NCI-H2107 treated with DMSO at 0.1 percent for 48 hours (cell line): ENCODE results near the gene SYNJ1.
"Not testable (repeated sequence)": the region's sequence is repeated elsewhere in the genome, so short reads cannot be mapped to it uniquely, and the experiment has no call there.

Experiments used
- DNase-seq: peaks from one replicate; lab custom pipeline; 2025; ENCODE audit not compliant: unreplicated experiment; lab: John Stamatoyannopoulos, UW

SYNJ1 gene, protein sequence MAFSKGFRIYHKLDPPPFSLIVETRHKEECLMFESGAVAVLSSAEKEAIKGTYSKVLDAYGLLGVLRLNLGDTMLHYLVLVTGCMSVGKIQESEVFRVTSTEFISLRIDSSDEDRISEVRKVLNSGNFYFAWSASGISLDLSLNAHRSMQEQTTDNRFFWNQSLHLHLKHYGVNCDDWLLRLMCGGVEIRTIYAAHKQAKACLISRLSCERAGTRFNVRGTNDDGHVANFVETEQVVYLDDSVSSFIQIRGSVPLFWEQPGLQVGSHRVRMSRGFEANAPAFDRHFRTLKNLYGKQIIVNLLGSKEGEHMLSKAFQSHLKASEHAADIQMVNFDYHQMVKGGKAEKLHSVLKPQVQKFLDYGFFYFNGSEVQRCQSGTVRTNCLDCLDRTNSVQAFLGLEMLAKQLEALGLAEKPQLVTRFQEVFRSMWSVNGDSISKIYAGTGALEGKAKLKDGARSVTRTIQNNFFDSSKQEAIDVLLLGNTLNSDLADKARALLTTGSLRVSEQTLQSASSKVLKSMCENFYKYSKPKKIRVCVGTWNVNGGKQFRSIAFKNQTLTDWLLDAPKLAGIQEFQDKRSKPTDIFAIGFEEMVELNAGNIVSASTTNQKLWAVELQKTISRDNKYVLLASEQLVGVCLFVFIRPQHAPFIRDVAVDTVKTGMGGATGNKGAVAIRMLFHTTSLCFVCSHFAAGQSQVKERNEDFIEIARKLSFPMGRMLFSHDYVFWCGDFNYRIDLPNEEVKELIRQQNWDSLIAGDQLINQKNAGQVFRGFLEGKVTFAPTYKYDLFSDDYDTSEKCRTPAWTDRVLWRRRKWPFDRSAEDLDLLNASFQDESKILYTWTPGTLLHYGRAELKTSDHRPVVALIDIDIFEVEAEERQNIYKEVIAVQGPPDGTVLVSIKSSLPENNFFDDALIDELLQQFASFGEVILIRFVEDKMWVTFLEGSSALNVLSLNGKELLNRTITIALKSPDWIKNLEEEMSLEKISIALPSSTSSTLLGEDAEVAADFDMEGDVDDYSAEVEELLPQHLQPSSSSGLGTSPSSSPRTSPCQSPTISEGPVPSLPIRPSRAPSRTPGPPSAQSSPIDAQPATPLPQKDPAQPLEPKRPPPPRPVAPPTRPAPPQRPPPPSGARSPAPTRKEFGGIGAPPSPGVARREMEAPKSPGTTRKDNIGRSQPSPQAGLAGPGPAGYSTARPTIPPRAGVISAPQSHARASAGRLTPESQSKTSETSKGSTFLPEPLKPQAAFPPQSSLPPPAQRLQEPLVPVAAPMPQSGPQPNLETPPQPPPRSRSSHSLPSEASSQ (N-terminal part only)

DNA sequence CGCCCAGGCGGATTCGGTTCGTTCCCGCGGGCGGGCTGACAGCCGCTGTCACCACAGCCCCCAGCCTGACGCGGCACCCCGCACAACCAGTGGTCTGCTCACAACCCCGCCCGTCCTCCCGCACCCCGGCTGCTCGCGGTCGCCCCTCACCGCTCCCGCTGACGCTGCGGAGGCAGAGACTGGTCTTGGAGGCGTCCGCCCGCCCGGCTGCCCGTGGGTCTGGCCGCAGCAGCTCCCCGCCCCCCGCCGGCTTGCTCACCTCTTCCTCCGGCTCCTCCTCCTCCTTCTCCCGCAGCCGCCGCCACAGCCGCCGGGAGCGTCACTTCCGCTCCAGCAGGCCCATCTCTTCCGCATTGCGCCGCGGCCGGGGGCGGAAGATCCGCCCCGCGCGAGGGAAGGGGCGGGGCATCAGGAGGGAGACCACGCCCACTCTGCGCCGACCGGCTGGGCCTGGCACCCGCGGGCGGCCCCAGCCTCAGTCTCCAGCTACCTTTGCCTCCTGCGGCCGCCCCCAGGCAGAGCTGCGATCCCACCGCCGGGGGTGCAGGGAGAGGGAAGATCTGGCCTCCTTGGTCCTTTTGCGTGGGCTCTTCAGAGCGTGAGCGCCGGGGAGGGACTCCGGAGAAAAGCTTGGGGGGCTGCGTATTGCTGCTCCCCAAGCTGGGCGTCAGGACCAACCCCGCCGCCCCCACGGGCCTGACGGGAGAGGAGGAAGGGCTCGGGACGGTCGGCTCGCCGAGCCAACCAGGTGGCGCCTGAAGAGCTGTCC lies at the start of gene SYNJ1:
SYNJ1 (minus strand) TSS at position 327 of the 769 bp plus-strand sequence. CDS start 1,118 bp downstream, outside the sequence.
- DNase-seq: peak; percentile 84

DNA sequence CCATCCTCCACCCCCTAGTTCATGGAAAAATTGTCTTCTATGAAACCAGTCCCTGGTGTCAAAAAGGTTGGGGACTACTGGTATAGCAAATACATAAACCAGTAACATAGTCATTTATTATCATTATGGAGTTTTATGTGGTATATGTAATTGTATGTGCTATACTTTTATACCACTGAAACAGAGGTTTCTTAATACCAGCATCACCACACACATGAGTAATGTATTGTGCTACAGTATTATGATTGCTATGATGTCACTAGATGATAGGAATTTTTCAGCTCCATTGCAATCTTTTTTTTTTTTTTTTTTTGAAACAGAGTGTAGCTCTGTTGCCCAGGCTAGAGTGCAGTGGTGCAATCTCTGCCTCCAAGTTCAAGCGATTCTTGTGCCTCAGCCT lies 49.5 kb upstream of the SYNJ1 start:
- DNase-seq: no peak

- no peak for DNase-seq
Measured at GRCh38 chr21:32776743-32777142, 48.9 kb upstream of the SYNJ1 start.

- not testable (repeated sequence) for DNase-seq
Measured at GRCh38 chr21:32773048-32773344, 45.2 kb upstream of the SYNJ1 start.

- peak; percentile 45 for DNase-seq
Measured at GRCh38 chr21:32772281-32773047, 44.7 kb upstream of the SYNJ1 start.

DNA sequence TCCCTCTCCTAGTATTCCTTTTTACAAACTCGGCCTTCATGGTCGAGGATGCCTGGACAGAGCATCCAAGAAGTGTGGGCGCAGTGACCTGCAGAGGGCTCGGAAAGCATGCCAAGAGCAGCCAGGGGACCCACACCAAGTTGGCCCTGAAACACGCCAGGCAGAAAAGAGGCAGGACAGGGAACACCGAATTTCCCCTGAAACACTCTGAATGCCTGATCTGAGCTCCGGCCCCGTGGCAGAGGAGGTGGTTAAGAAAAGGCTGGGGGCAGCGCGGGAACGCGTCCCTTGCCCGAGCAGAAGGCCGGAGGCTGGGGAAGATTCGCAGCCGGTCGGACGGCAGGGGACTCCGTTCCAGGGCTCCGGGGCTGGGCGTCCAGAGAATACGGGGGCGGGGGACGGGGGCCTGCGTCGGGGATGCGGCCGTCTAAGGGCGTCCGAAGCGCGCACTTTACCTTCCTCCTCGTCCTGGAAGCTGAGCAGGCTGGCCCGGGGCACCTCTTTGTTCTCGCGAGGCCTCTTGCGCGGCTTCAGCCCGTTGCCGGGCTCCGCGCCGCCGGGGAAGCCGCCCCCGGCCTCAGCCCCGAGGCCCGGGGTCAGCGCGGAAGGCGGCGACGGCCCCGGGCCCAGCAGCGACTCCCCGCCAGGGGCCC lies 43.2 kb upstream of the SYNJ1 start:
- DNase-seq: no peak

DNA sequence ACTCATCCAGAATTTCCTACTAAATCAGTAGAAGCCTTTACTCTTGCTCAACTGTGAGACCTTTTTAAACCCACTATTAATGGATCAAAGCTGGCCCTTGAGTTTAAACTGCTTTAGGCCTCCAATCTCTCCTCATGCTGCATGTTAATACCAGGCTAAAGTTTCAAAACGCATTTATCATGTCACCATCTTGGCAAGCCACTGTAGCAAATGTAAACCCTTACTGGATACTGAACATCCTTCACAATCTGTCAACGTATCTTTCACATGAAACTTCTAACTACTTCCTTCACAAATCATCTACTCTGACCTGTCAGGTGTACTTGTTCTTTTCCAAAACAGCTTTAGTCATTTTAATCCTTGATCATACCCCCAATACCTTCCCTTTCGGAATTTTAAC lies 40.7 kb upstream of the SYNJ1 start:
- DNase-seq: no peak

DNA sequence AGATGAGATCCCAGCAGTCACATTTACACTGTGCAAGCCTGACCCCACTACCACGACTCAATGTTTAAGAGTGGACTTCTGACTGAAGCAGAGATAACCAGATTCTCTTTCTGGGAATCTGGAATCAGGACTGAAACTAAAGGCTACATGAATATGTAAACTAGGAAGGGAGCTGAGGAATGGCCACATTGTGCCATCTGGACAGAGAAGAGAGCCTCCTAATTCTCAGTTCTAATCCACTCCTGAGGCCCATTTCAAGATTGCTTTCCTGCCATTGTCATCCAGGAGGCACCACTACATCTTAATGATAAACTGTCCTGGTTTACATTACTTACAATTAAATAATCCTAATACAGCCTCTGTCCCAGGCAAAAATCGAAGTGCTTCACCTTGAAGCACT lies 37.2 kb upstream of the SYNJ1 start:
- DNase-seq: no peak

- DNase-seq: no peak
Measured at GRCh38 chr21:32764186-32764585, 36.4 kb upstream of the SYNJ1 start.

- DNase-seq: no peak
Measured at GRCh38 chr21:32757804-32758203, 30.0 kb upstream of the SYNJ1 start.

- DNase-seq: no peak
Measured at GRCh38 chr21:32756096-32756495, 28.3 kb upstream of the SYNJ1 start.

DNA sequence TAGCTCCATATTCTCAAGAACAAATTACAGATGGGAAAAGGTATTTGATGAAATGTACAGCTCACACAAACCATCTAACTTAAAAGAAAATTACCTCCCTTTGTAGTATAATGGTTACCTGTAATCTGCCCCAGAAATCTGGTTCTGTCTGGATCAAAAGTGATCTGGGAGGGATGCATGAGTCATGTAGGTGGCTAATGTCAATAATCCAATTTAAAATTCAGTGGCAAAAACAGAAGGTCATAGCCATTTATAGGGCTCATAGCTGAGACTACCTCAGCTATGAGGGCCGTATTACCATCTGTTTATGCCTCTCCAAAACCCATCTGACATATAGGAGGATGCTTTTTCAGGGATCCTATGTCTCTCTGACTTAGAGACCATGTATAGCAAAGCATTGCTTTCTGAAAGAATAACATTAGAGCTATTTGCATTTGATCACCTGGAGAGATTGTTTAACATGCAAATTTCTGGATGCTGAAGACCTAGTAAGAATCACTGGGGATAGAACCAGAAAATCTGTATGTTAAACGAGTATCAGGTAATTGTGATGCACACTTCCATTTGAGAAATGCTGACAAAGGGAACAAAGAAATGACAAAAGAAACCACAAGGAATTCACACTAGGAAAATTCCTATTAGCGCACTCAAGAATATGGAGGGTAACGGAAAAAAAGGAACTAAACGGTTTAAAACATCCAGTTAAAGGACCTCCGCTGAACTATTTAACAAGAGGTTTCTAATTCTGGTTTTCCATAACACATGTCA lies 26.2 kb upstream of the SYNJ1 start:
- no peak for DNase-seq

- DNase-seq: no peak
Measured at GRCh38 chr21:32750405-32750804, 22.6 kb upstream of the SYNJ1 start.

- no peak for DNase-seq
Measured at GRCh38 chr21:32749662-32750061, 21.8 kb upstream of the SYNJ1 start.

GRCh38 chr21:32748529-32748928 lies 20.7 kb upstream of the SYNJ1 start:
- DNase-seq: no peak

DNA sequence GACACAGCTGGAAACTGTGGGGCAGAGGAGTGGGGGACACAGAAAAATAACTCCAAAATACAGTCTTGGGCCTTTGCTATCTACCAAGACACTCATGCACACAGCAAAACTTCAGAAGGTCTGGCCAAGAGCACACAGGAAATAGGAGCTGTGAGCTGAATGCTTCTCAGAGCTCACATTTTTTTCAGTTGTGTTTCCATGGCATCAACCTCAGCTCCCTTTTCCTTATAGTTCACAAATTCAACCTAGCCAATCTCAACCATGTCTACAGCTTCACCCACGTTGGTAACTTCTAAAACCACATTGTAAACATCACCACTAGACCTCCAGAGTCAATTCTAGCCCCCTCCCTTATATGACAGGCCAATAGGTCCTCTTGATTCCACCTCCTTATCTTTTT lies 19.6 kb upstream of the SYNJ1 start:
- no peak for DNase-seq

DNA sequence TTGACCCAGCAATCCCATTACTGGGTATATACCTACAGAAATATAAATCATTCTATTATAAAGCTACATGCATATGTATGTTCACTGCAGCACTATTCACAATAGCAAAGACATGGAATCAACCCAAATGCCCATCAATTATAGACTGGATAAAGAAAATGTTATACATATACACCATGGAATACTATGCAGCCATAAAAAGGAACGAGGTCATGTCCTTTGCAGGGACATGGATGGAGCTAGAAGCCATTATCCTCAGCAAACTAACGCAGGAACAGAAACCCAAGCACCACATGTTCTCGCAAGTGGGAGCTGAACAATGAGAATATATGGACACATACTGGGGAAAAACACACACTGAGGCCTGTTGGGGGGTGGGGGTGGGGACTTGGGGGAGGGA lies 18.9 kb upstream of the SYNJ1 start:
- DNase-seq: not testable (repeated sequence)

- no peak for DNase-seq
Measured at GRCh38 chr21:32742396-32742795, 14.6 kb upstream of the SYNJ1 start.

GRCh38 chr21:32741336-32741735 lies 13.5 kb upstream of the SYNJ1 start:
- no peak for DNase-seq
